Activated T-cell treated with anti-CD3 and anti-CD28 coated beads, Interleukin-2, amount 50 U/mL, for 72 hours (primary cell): Measurements from ENCODE around the gene HLA-C. TPM values are rescaled to one million over a fixed set of nuclear protein-coding genes. Genes with fewer than 3 reads are reported as not detected.

Source experiments
- ATAC-seq, 2 donors: fragments of 150-1000 bp; cut with Tn5 transposase; replicated peaks in 1 of 2; 2 replicates each; pipeline ENCODE4 v1.10.0; 2021; ENCODE audit warnings: moderate library complexity in 2 of 2, mild to moderate bottlenecking in 1 of 2
- DNase-seq, 2 donors: peaks; one replicate each; pipeline ENCODE4 v3.0.0; 2021 to 2022; ENCODE audit warnings: mixed read lengths in 1 of 2
- H3K27ac Mint-ChIP-seq: one replicate; pipeline ENCODE4 v1.8.0; 2022; ENCODE audit warnings: mild to moderate bottlenecking, moderate library complexity, mixed read lengths
- H3K27me3 Mint-ChIP-seq: one replicate; pipeline ENCODE4 v1.8.0; 2022; ENCODE audit warnings: low read depth, mixed read lengths
- H3K36me3 Mint-ChIP-seq, 2 donors: one replicate each; pipeline ENCODE4 v1.8.0; 2022; ENCODE audit warnings: mixed read lengths in 2 of 2, mild to moderate bottlenecking in 1 of 2; ENCODE audit not compliant: insufficient read depth in 2 of 2
- H3K4me1 Mint-ChIP-seq: one replicate; pipeline ENCODE4 v1.8.0; 2022; ENCODE audit warnings: low read depth, mixed read lengths
- H3K4me3 Mint-ChIP-seq, 2 donors: one replicate each; pipeline ENCODE4 v1.8.0; 2022; ENCODE audit warnings: mild to moderate bottlenecking in 2 of 2, mixed read lengths in 2 of 2, moderate library complexity in 2 of 2
- H3K9me3 Mint-ChIP-seq, 2 donors: one replicate each; pipeline ENCODE4 v1.8.0; 2022; ENCODE audit warnings: mixed read lengths in 2 of 2
- total RNA-seq, 2 donors: library from RNA; stranded (reverse); gene quantifications; one replicate each; pipeline ENCODE4 v1.2.3, GENCODE V29; 2022

HLA-C gene
- total RNA-seq, 2 donors from 2014 or later, result 781 to 974 TPM

DNA sequence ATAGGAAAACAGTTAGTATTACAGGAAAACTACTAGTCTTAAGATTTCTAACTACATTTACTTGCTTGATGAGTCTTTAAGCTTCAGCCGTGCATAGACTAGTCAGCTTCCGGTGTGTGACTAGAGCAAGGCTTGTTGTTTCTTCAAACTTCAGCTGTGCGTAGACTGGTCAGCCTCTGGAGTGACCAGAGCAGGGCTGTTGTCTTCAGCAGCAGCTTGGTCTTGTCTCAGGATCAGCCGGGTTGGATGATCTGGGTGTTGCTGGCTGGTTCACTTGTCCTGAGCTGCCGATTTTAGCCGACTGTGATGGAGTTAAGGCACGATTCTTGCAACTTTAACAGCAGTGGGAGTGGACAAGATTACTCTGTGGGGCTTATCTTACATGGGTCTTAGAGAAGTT lies 44.7 kb downstream of the HLA-C start:
- Mint-ChIP-seq H3K27ac (no peak overlapping the region), H3K9me3 (no peaks in the 10 kb centered on the region), H3K27me3 (peaks cover 6% of the 10 kb centered on the region), H3K4me3 (no peak overlapping the region), H3K4me1 (no peaks in the 10 kb centered on the region), H3K36me3 (no peaks in the 10 kb centered on the region)
- ATAC-seq (no peak), DNase-seq (no peak)

DNA sequence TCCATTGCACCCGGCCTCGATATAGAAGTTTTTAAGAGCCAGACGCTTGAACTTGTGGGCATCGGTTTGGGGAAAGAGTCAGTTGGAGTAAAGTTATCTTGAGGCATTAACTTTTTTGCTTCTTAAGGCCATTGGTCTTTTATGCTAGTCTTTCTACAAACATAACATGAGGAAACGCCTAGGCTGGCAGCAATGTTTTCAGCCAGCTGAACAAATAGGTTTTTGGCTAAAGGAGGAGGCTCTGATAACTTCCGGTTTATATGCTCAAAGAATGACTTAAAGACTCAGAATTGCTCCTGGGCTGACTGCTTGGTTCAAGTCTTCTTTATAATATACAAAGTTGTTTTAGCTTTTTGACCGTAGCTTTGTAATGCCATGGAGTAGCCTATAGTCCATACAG lies 46.2 kb downstream of the HLA-C start:
- ATAC-seq, result no peak
- DNase-seq, result no peak
- Mint-ChIP-seq H3K27ac (no peak overlapping the region), H3K4me3 (no peak overlapping the region), H3K36me3 (no peaks in the 10 kb centered on the region), H3K9me3 (no peaks in the 10 kb centered on the region), H3K27me3 (peaks cover 6% of the 10 kb centered on the region), H3K4me1 (no peaks in the 10 kb centered on the region)

DNA sequence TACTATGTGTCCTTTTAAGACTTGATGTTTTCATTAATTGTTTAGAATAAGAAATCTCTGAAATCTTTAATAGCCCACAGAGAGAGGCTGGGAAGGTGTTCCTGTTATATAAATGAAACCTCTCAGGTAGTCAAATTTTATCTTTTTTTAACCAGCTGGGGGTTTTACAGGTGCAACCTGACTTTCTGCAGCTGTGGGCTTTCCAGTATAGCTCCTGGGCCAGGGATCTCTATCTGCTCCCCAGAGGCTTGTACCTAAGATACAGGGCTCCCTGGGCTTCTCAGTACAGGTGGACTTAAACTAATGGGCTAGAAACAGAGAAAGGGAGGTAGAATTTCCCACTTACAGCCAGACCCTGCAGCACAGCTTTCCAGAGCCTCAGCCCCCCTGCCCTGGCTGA lies 49.4 kb downstream of the HLA-C start:
- Mint-ChIP-seq H3K4me3 (no peak overlapping the region), H3K36me3 (no peaks in the 10 kb centered on the region), H3K27ac (no peak overlapping the region), H3K9me3 (peaks cover 0 to 2% of the 10 kb centered on the region in 2 donors), H3K4me1 (no peaks in the 10 kb centered on the region), H3K27me3 (no peaks in the 10 kb centered on the region)
- no peak for DNase-seq
- no peak for ATAC-seq

Other genes starting within 250 kb of the HLA-C start
- not detected for gene C6orf15, start 159.5 kb downstream of the HLA-C start, total RNA-seq
- under 1 TPM in 1 of 2 donors, not detected in 1; 0.67 TPM for gene PSORS1C1, start 157.3 kb downstream of the HLA-C start, total RNA-seq
- gene CDSN, start 151.6 kb downstream of the HLA-C start, total RNA-seq, result not detected
- gene PSORS1C2, start 133.0 kb downstream of the HLA-C start, total RNA-seq, result not detected
- 10 to 100 TPM; 47.5 to 64.2 TPM for gene CCHCR1, start 114.3 kb downstream of the HLA-C start, total RNA-seq
- gene TCF19, start 113.5 kb downstream of the HLA-C start, total RNA-seq, result 10 to 100 TPM; 63.8 to 82.7 TPM
- under 1 TPM in 1 of 2 donors, not detected in 1; 0.09 TPM for gene POU5F1, start 101.4 kb downstream of the HLA-C start, total RNA-seq
- 1,000 to 10,000 TPM; 3,527 to 3,556 TPM for gene HLA-B, start 85.1 kb upstream of the HLA-C start, total RNA-seq
- gene MICA, start 131.5 kb upstream of the HLA-C start, total RNA-seq, result 1 to 10 TPM; 4.6 to 9.5 TPM
- 10 to 100 TPM; 18.7 to 22.3 TPM for gene MICB, start 226.1 kb upstream of the HLA-C start, total RNA-seq